ENCODE results near the gene BDKRB1. TPM values are rescaled to one million over a fixed set of nuclear protein-coding genes. Genes with fewer than 3 reads are reported as not detected.

The BDKRB1 gene
- total and polyA plus RNA-seq, 9 of the 15 experiments (the other 6 are each of a cell fraction or from before 2014, with no cell fraction given), result 0.06 to 0.23 (median 0.09) TPM; not detected in 1

DNA sequence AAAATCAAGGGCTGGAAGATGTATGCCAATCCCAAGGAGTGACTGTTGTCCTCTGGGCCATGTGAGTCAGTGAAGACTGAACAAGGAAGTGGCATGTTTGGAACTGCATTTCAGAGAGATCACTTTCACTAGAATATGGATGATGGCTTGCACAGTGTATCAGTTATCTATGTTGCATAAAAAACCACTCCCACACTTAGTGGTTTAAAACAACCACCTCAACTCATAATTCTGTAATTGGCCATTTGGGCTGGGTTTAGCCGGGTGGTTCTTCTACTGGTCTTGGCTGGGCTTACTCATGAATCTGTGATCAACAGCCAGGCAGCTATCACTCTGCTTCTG is 15.4 kb downstream of the BDKRB1 start:
- Histone ChIP-seq H3K9me1 (ENCODE audit: control insufficient read depth, insufficient read depth, low read length) (no peaks in the 10 kb centered on the region), H3K4me2 (ENCODE audit: insufficient read depth, low read length) (no peak overlapping the region), H3K27ac (ENCODE audit: extremely low read depth, low read depth, low read length) (no peak overlapping the region), H2AFZ (ENCODE audit: low read depth, low read length) (no peak overlapping the region), H3K4me1 (replicated peaks in 1 of 2; ENCODE audit: control insufficient read depth in 2 of 2, insufficient read depth in 2 of 2, low read length in 2 of 2) (no peaks in the 10 kb centered on the region; a peak in 1 of 5 replicates), H3K79me2 (ENCODE audit: control insufficient read depth, insufficient read depth, low read length) (no peaks in the 10 kb centered on the region), H3K36me3 (ENCODE audit: control insufficient read depth, insufficient read depth, low read length) (no peaks in the 10 kb centered on the region), H3K9me3 (replicated peaks; ENCODE audit: control insufficient read depth, insufficient read depth, low read depth, low read length) (no peaks in the 10 kb centered on the region), H3K27me3 (ENCODE audit: control insufficient read depth in 2 of 2, insufficient read depth in 2 of 2, low read length in 2 of 2) (peaks cover 0 to 26% of the 10 kb centered on the region in 2 experiments; a peak in 3 of 5 replicates), H4K20me1 (replicated peaks; ENCODE audit: control insufficient read depth, insufficient read depth, low read length) (no peaks in the 10 kb centered on the region), H3K4me3 (no peak overlapping the region), H3K9ac (ENCODE audit: insufficient read depth in 1 of 2, low read depth in 2 of 2, low read length in 2 of 2) (no peak overlapping the region)
- POLR2A ChIA-PET, result interaction anchor here (0.6 kb wide), 1 partner anchor 189 kb away, joined by 3 read pairs; no protein-coding TSS in a partner anchor
- BruUV-seq (replicated peaks), result no TSS peak
- ATAC-seq (no peak), DNase-seq (ENCODE audit: extremely low read depth in 1 of 4, low spot score in 3 of 4) (no peak), FAIRE-seq (no peak)
- CTCF ChIA-PET (ENCODE audit: low intra/inter-chr PET ratio), result interaction anchor here (1.3 kb wide), 1 partner anchor 171 kb away, joined by 3 read pairs; no protein-coding TSS in a partner anchor
- TF ChIP-seq RNF2 (IDR thresholded peaks at IDR 0.05), result no peak
- TF ChIP-seq NFXL1 (CRISPR knock-in tag; IDR thresholded peaks at IDR 0.05), result no peak
- TF ChIP-seq, protein P1, sequence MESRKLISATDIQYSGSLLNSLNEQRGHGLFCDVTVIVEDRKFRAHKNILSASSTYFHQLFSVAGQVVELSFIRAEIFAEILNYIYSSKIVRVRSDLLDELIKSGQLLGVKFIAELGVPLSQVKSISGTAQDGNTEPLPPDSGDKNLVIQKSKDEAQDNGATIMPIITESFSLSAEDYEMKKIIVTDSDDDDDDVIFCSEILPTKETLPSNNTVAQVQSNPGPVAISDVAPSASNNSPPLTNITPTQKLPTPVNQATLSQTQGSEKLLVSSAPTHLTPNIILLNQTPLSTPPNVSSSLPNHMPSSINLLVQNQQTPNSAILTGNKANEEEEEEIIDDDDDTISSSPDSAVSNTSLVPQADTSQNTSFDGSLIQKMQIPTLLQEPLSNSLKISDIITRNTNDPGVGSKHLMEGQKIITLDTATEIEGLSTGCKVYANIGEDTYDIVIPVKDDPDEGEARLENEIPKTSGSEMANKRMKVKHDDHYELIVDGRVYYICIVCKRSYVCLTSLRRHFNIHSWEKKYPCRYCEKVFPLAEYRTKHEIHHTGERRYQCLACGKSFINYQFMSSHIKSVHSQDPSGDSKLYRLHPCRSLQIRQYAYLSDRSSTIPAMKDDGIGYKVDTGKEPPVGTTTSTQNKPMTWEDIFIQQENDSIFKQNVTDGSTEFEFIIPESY (CRISPR knock-in tag; IDR thresholded peaks at IDR 0.05), result no peak
- no peak for TF ChIP-seq POLR2G (IDR thresholded peaks at IDR 0.05; ENCODE audit: low read depth, low read length)
- TF ChIP-seq ZFP36 (IDR thresholded peaks at IDR 0.05; ENCODE audit: low read depth, low read length, partially characterized antibody), result no peak
- TF ChIP-seq NR2C1 (IDR thresholded peaks at IDR 0.05), result no peak
- no peak for TF ChIP-seq NR2C1 (tag; IDR thresholded peaks at IDR 0.05)
- no peak for TF ChIP-seq RFX5 (IDR thresholded peaks at IDR 0.05; ENCODE audit: low read depth, low read length)
- no peak for TF ChIP-seq GTF2E2 (tag; IDR thresholded peaks at IDR 0.05)
- TF ChIP-seq, protein P2, sequence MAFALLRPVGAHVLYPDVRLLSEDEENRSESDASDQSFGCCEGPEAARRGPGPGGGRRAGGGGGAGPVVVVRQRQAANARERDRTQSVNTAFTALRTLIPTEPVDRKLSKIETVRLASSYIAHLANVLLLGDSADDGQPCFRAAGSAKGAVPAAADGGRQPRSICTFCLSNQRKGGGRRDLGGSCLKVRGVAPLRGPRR (CRISPR knock-in tag; IDR thresholded peaks at IDR 0.05), result no peak
- no peak for TF ChIP-seq GABPB2 (CRISPR knock-in tag; conservative IDR thresholded peaks at IDR 0.05)
- TF ChIP-seq ZNF253 (CRISPR knock-in tag; conservative IDR thresholded peaks at IDR 0.05), result no peak
- TF ChIP-seq U2AF1 (optimal IDR thresholded peaks at IDR 0.05; ENCODE audit: low read depth, low read length), result no peak
- TF ChIP-seq ETV5 (CRISPR knock-in tag; IDR thresholded peaks at IDR 0.05; ENCODE audit: low read depth), result no peak
- no peak for TF ChIP-seq MECOM (CRISPR knock-in tag; IDR thresholded peaks at IDR 0.05)
- TF ChIP-seq ARNT (IDR thresholded peaks at IDR 0.05), result no peak
- no peak for TF ChIP-seq ZNF77 (CRISPR knock-in tag; IDR thresholded peaks at IDR 0.05)
- TF ChIP-seq, protein P3, sequence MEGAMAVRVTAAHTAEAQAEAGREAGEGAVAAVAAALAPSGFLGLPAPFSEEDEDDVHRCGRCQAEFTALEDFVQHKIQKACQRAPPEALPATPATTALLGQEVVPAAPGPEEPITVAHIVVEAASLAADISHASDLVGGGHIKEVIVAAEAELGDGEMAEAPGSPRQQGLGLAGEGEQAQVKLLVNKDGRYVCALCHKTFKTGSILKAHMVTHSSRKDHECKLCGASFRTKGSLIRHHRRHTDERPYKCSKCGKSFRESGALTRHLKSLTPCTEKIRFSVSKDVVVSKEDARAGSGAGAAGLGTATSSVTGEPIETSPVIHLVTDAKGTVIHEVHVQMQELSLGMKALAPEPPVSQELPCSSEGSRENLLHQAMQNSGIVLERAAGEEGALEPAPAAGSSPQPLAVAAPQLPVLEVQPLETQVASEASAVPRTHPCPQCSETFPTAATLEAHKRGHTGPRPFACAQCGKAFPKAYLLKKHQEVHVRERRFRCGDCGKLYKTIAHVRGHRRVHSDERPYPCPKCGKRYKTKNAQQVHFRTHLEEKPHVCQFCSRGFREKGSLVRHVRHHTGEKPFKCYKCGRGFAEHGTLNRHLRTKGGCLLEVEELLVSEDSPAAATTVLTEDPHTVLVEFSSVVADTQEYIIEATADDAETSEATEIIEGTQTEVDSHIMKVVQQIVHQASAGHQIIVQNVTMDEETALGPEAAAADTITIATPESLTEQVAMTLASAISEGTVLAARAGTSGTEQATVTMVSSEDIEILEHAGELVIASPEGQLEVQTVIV (CRISPR knock-in tag; IDR thresholded peaks at IDR 0.05; ENCODE audit: borderline replicate concordance), result no peak
- 0% methylated on average over 1 of the region's 1 CpG for WGBS (ENCODE audit: insufficient coverage, low coverage, missing lambda C conversion rate)
- in situ Hi-C loops (cut with MboI) (loop anchor here (25.0 kb wide), 1 partner anchor 709 kb away; no protein-coding TSS in a partner anchor), intact Hi-C loops (cut with micrococcal nuclease) (loop anchor here (10.0 kb wide), 2 partner anchors 267 to 707 kb away; no protein-coding TSS in a partner anchor)
